ENCODE results near the gene SLC26A2.
A peak's percentile ranks its signal among the peaks of the same experiment; 100 is the strongest.

Gene SLC26A2

GRCh38 chr5:149961957-149962409, 1.4 kb downstream of the SLC26A2 start:
- DNase-seq (ENCODE audit: low read depth): no peak

DNA sequence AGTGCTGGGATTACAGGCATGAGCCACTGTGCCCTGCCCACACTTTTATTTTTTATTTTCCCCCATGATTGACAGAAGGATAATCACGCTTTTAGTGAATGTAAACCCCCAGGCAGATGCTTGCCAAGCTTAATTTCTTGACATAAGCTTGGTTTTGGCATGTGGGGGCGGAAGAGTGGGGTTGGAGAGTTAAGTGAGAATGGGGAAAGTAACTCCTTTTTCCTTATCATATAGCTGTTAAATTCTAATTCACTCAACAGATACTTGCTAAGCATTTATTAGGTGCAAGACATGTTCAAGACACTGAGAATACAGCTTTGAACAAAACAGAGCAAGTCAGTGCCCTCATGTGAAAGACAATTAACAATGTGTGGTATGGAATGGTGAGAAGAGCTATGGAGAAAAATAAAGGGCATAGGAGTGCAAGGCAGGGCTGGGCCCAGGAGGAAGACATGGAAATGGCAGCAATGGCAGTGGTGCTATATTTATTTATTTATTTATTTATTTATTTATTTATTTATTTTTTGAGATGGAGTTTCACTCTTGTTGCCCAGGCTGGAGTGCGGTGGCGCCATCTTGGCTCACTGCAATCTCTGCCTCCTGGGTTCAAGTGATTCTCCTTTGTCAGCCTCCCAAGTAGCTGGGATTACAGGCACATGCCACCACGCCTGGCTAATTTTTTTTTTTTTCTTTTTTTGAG, 2.2 kb downstream of the SLC26A2 start:
- DNase-seq (ENCODE audit: low read depth): no peak

GRCh38 chr5:149963729-149964128, 3.2 kb downstream of the SLC26A2 start:
- DNase-seq (ENCODE audit: low read depth): no peak

DNA sequence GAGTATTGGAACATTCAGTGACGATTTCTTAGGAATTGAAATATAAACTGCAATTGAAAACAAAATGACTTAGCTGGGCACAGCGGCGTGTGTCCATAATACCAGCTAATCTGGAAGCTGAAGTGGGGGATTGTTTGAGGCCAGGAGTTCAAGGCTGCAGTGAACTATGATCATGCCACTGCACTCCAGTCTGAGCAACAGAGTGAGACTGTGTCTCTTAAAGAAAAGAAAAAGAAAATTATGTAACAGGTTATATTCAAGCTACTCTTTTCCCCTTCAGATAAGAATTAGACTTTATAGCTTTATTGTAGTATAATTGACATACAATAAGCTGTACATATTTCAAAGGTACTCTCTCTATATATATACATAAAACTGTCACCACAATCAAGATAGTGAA, 6.4 kb downstream of the SLC26A2 start:
- DNase-seq (ENCODE audit: low read depth): no peak

GRCh38 chr5:149969181-149969930, 8.8 kb downstream of the SLC26A2 start:
- DNase-seq (ENCODE audit: low read depth): no peak

DNA sequence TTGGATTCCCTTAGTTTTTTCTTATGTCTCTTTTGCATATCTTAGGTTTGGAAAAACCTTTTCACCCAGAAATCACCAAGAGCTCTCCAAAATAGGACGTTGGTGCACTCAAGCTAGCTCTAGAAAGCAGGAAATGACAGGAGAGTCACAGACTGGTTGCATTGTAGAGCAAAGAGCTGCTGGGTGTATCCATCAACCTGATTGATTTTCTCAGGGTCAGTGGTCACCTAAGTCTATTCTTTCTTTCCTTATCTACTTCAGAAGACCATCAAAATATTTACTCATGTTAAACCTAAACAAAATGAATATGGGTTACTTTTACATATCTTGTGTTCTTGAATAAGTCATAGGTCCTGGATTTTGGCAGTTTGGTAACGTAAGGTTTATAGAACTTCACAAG, 14.9 kb downstream of the SLC26A2 start:
- DNase-seq (ENCODE audit: low read depth): no peak

- no peak for DNase-seq (ENCODE audit: low read depth)
These were observed 19.3 kb downstream of the SLC26A2 start for GRCh38 chr5:149979896-149980295.

DNA sequence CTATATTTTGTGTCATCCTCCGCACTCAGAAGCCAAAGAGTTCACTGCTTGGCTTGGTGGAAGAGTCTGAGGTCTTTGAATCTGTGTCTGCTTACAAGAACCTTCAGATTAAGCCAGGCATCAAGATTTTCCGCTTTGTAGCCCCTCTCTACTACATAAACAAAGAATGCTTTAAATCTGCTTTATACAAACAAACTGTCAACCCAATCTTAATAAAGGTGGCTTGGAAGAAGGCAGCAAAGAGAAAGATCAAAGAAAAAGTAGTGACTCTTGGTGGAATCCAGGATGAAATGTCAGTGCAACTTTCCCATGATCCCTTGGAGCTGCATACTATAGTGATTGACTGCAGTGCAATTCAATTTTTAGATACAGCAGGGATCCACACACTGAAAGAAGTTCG, 20.6 kb downstream of the SLC26A2 start:
- no peak for DNase-seq (ENCODE audit: low read depth)

- DNase-seq (ENCODE audit: low read depth): no peak
These were observed 21.9 kb downstream of the SLC26A2 start for GRCh38 chr5:149982505-149982904.

GRCh38 chr5:149988126-149988525, 27.6 kb downstream of the SLC26A2 start:
- DNase-seq (ENCODE audit: low read depth): no peak

- DNase-seq (ENCODE audit: low read depth): peak; percentile 47
These were observed 30.2 kb downstream of the SLC26A2 start for GRCh38 chr5:149990518-149991376.

DNA sequence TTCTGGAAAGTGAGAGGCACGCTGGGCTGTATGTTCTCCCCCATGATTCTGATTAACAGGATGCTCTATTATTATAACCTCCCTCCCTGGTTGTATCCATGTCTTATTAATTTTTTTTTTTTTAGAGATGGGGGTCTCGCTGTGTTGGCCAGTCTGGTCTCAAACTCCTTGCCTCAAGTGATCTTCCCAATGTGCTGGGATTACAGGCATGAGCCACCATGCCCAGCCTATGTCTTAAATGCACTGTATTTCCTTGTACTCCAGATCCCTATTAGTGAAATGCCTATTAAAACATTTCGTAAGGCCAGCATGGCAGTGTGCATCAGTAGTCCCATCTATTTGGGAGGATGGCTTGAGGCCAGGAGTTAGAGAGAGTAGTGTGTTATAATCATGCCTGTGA, 32.9 kb downstream of the SLC26A2 start:
- no peak for DNase-seq (ENCODE audit: low read depth)

DNA sequence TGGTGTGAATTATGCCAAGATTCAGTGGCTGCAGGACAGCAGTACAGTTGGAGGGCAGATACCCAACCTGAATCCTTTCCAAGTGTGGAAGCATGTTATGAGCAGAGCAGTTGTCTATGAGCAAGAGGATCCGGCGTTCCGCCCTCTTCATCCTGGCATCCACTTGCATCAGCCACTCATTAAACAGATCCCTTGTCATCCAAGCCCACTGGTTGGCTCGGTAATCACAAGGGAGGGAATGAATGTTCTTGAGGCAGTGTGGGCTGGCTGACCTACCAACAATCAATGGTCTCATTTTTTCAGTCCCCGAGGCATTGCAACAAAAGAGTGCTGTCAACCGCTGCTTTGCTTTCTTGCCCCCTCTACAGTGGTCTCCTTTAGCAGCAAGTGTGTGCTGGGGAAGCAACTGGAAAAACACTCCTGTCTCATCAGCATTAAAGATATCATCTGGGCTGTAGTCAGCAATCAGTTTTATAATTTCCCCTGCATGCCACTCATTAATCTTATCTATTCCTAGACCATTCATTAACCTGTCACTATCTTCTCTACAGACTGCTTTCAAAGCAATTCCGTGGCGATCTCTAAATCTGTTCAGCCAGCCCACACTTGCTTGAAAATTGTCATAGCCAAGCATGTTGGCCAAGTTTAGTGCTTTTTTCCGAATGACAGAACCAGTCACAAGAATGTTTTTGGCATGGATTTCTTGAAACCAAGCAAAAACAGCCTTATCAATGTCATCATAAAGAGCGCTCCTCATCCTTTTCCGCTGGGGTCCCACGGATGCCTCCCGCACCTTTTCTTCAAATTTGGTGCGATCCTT, 35.0 kb downstream of the SLC26A2 start:
- DNase-seq (ENCODE audit: low read depth): no peak

DNA sequence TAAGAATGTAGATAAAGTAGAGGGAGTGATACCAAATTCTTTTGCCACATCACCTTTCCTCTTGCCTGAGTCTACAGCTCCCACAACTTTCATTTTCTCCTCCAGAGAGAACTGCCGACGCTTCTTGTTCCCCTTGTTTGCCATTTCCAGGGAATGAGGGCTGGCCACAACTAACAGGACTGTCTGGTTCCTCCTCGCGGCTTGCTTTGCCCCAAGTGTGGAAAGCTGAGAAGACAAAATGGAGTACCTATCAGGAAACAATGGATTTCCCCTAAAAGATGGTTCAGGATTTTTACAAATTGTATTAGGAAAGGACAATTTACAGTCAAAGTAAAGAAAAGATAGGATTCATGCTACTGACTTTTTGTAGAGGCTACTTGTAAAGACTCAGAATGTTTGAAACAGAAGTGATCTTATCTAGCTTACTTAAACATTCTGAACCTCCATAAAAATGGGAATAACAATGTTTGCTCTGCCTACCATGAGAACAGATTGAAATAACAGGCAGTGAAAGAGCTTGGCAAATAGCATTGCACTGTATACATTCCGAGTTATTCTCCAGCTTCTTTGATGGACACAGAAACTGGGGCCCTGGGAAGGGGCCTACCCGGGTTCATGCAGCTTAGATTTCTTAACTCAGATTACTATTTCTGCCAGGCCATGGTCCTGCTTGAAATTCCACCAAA, 35.8 kb downstream of the SLC26A2 start:
- DNase-seq (ENCODE audit: low read depth): no peak

DNA sequence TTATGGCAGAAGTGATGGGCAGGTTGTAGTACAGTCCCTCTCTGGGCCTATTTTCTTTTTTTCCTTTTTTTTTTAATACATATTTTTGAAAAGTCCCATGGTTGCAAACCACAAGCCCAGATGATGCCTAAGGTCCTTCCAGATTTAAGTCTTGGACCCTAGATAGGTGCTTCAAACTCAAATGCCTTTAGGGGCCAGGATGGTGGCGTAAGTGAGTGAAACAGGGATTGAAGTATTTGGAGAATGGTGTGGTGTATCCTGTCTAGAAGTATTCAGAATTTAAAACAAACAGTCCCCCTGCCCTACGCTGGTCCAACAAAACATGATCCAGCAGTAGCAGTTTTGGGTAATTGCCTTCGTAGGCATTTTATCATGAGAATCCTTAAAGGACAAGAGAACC, 37.7 kb downstream of the SLC26A2 start:
- no peak for DNase-seq (ENCODE audit: low read depth)

- DNase-seq (ENCODE audit: low read depth): no peak
These were observed 38.8 kb downstream of the SLC26A2 start for GRCh38 chr5:149999359-149999758.

DNA sequence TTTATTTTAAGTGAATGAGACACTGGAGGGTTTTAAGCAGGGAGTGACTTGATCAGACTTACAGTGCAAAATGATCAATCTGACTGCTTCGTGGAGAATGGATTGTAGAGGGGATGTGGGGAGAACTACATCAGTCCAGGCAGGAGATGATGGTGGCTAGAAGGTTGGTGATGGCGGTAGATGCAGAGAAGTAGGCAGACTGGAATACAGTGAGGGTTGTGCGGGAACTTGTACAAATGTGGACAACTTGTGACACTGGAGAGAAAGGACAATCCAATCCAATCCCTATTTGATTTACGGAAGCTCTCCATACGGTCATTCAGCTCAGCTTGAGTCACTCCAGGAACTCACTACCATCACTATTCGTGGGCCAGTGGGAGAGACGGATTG, 39.3 kb downstream of the SLC26A2 start:
- no peak for DNase-seq (ENCODE audit: low read depth)

GRCh38 chr5:150000256-150000989, 39.9 kb downstream of the SLC26A2 start, which contains the start of the genes HMGXB3 and TIGD6:
TSS of gene HMGXB3 (plus strand) at chr5:150000739. CDS start at chr5:150004853, 4,114 bp downstream.
TSS of gene TIGD6 (minus strand) at chr5:150000654. CDS start at chr5:149996348, 4,306 bp downstream.
- peak; percentile 69 for DNase-seq (ENCODE audit: low read depth)

- peak; percentile 9 for DNase-seq (ENCODE audit: low read depth)
These were observed 40.6 kb downstream of the SLC26A2 start for GRCh38 chr5:150000990-150001659.
